K562 (cell line): ENCODE measurements around the gene U2AF1L4. TPM values are rescaled to one million over a fixed set of nuclear protein-coding genes. Genes with fewer than 3 reads are reported as not detected.

Source experiments
- ESRRB ChIP-seq: fragments of 250-450 bp; sonication (Bioruptor Pico); IDR thresholded peaks from 2 replicates; pipeline ENCODE4 v1.5.0; 2020; ENCODE audit warnings: mild to moderate bottlenecking, moderate library complexity, borderline replicate concordance
- FOS ChIP-seq: IDR thresholded peaks from 3 replicates; pipeline ENCODE4 v1.6.1; 2011; ENCODE audit not compliant: insufficient read length; ENCODE audit errors: extremely low read depth
- MYC ChIP-seq, 2 experiments: fragments of 250-450 bp in 1 of 2; sonication (Bioruptor Pico) in 1 of 2; IDR thresholded peaks; 2 replicates each; pipeline versions ENCODE4 v1.5.1 to v1.6.1; 2012 to 2021; ENCODE audit warnings: low read depth in 2 of 2, borderline replicate concordance in 1 of 2, improper control_type of control experiment in 1 of 2, low read length in 1 of 2, mild to moderate bottlenecking in 1 of 2, moderate library complexity in 1 of 2
- SIN3A ChIP-seq, 2 experiments: fragments of 150-350 bp in 1 of 2; IDR thresholded peaks; 2 replicates each; pipeline ENCODE4 v1.6.1; 2011 to 2016; ENCODE audit warnings: borderline replicate concordance in 2 of 2, low read depth in 2 of 2, low read length in 2 of 2, mild to moderate bottlenecking in 2 of 2, moderate library complexity in 2 of 2; ENCODE audit not compliant: control insufficient read depth in 1 of 2
- SP2 ChIP-seq: IDR thresholded peaks from 2 replicates; pipeline ENCODE4 v1.6.1; 2011; ENCODE audit warnings: mild to moderate bottlenecking, low read depth, low read length, moderate library complexity; ENCODE audit not compliant: poor library complexity, severe bottlenecking; ENCODE audit errors: extremely low read depth
- SREBF1 ChIP-seq: fragments of 150-350 bp; IDR thresholded peaks from 2 replicates; pipeline ENCODE4 v1.6.1; 2014; ENCODE audit warnings: antibody characterized with exemption, low read depth, low read length, borderline replicate concordance
- TAL1 ChIP-seq: fragments of 450-650 bp; IDR thresholded peaks from 2 replicates; pipeline ENCODE4 v1.6.1; 2016; ENCODE audit warnings: mild to moderate bottlenecking
- TRIM24 ChIP-seq, 2 experiments: fragments of 450-650 bp; IDR thresholded peaks; 2 replicates each; pipeline ENCODE4 v1.6.1; 2016
- YY1 ChIP-seq, 3 experiments: IDR thresholded peaks; 2 replicates each; pipeline ENCODE4 v1.6.1; 2011; ENCODE audit warnings: low read length in 2 of 3, mild to moderate bottlenecking in 2 of 3, moderate library complexity in 2 of 3, borderline replicate concordance in 1 of 3, control low read depth in 1 of 3, low read depth in 1 of 3; ENCODE audit not compliant: insufficient read depth in 3 of 3, insufficient replicate concordance in 2 of 3, control insufficient read depth in 1 of 3, insufficient read length in 1 of 3; ENCODE audit errors: extremely low read depth in 1 of 3
- ZNF133 ChIP-seq: fragments of 250-450 bp; sonication (Bioruptor Pico); IDR thresholded peaks from 2 replicates; pipeline ENCODE4 v1.4.0; 2020; ENCODE audit warnings: mild to moderate bottlenecking
- ZNF518B ChIP-seq: fragments of 250-450 bp; sonication (Bioruptor Pico); IDR thresholded peaks from 2 replicates; pipeline ENCODE4 v1.5.0; 2021; ENCODE audit warnings: mild to moderate bottlenecking, moderate library complexity
- polyA plus RNA-seq, 8 experiments: library from polyadenylated mRNA; depleted of rRNA in 4 of 8; stranded (reverse) in 5 of 8; unstranded in 3 of 8; fragments of >200 nt; fragmentation: Nextera tagmentation in 2 of 8; fragmentation: Illumina TruSeq in 1 of 8; extraction: Ambion mirVana in 2 of 8; extraction: Trizol in 1 of 8; gene quantifications; 2 replicates each; pipeline versions ENCODE4 v1.2.1 to v1.2.3, GENCODE V29; 2011 to 2014; ENCODE audit warnings: inconsistent platforms in 1 of 8, missing spikeins in 1 of 8
- total RNA-seq, 7 experiments: library from RNA; depleted of rRNA in 6 of 7; stranded (reverse); fragments of >200 nt in 6 of 7; fragmentation: Illumina TruSeq in 2 of 7; extraction: Trizol in 2 of 7; gene quantifications; 2 replicates each; pipeline versions ENCODE4 v1.2.1 to v1.2.3, GENCODE V29; 2011 to 2021; ENCODE audit warnings: low replicate concordance in 1 of 7
- TF ChIP-seq, protein P1 (sequence below): fragments of 450-650 bp; IDR thresholded peaks from 2 replicates; pipeline ENCODE4 v1.6.1; 2016; ENCODE audit warnings: mild to moderate bottlenecking

U2AF1L4 gene
- total and polyA plus RNA-seq, 9 of the 15 experiments (the other 6 are each of a cell fraction or from before 2014, with no cell fraction given), result 8.4 to 19.5 (median 12.6) TPM

DNA sequence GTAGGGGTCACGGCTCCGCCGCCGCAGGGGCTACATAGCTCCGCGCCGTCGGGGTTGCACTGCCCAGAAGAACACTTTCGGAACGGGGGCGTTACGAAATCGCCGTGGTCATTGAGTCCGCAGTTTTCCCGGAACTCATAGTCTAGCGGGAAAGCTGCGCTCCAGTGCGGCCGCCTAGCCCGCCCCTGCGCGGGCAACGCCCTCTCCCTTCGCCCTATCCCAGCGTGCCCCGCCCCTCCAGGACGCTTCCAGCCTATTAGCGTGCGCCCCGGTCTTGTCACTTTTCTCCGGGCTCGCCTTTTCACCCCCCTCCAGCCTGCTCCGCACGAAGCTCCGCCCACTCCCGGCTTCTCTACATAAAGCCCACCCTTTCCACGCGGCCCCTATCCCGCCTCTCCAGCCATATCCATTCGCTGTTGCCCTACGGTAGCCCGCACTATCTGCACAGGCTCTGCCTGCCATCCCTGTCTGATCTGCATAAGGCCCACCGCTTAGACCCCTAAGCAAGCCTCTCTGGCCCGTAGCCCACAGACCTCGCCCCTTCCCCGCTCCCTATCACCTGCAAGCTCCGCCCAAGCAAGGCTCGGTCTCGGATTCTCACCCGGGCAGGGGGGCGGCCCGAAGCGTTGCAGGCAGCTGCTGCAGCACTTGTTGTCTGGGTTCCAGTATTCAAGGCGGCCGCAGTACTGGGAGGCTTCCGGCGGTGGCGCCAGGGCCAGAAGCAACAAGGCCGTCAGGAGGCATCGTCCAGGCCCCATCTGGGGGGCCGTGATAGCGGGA, 4.6 kb downstream of the U2AF1L4 start (continued):
- peak; percentile 83 for TF ChIP-seq MYC (IDR thresholded peaks at IDR 0.05; ENCODE audit: low read depth, low read length)
- peak; percentile 81; the same call in 1 of the 2 replicates for TF ChIP-seq MYC (CRISPR knock-in tag; IDR thresholded peaks at IDR 0.05; ENCODE audit: borderline replicate concordance, low read depth)
- peak; percentile 48 to 53; a peak in 2 of 4 replicates for TF ChIP-seq SIN3A (IDR thresholded peaks at IDR 0.05; ENCODE audit: borderline replicate concordance in 2 of 2, control insufficient read depth in 1 of 2, low read depth in 2 of 2, low read length in 2 of 2)
- TF ChIP-seq, protein P1, sequence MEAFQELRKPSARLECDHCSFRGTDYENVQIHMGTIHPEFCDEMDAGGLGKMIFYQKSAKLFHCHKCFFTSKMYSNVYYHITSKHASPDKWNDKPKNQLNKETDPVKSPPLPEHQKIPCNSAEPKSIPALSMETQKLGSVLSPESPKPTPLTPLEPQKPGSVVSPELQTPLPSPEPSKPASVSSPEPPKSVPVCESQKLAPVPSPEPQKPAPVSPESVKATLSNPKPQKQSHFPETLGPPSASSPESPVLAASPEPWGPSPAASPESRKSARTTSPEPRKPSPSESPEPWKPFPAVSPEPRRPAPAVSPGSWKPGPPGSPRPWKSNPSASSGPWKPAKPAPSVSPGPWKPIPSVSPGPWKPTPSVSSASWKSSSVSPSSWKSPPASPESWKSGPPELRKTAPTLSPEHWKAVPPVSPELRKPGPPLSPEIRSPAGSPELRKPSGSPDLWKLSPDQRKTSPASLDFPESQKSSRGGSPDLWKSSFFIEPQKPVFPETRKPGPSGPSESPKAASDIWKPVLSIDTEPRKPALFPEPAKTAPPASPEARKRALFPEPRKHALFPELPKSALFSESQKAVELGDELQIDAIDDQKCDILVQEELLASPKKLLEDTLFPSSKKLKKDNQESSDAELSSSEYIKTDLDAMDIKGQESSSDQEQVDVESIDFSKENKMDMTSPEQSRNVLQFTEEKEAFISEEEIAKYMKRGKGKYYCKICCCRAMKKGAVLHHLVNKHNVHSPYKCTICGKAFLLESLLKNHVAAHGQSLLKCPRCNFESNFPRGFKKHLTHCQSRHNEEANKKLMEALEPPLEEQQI, result no peak
- 0 out of 4 replicates have a peak, but pooled peaks of 1 of the 2 experiments have one; percentile 7 for TF ChIP-seq TRIM24 (IDR thresholded peaks at IDR 0.05)
- TF ChIP-seq SREBF1, result no peak
- peak in 1 of 3 experiments; percentile 63 for TF ChIP-seq YY1 (IDR thresholded peaks at IDR 0.05; ENCODE audit: borderline replicate concordance in 1 of 3, control insufficient read depth in 1 of 3, extremely low read depth in 1 of 3, insufficient read depth in 3 of 3, insufficient read length in 1 of 3, insufficient replicate concordance in 2 of 3, low read depth in 1 of 3, low read length in 2 of 3)
- peak; percentile 45 for TF ChIP-seq SP2
- TF ChIP-seq ZNF518B, result no peak
- no peak for TF ChIP-seq ZNF133 (CRISPR knock-in tag)
- peak; percentile 53 for TF ChIP-seq TAL1
- TF ChIP-seq ESRRB (CRISPR knock-in tag), result no peak
- peak; percentile 69 for TF ChIP-seq FOS
